ENCODE measurements around the gene ST6GALNAC3.

ST6GALNAC3 gene

DNA sequence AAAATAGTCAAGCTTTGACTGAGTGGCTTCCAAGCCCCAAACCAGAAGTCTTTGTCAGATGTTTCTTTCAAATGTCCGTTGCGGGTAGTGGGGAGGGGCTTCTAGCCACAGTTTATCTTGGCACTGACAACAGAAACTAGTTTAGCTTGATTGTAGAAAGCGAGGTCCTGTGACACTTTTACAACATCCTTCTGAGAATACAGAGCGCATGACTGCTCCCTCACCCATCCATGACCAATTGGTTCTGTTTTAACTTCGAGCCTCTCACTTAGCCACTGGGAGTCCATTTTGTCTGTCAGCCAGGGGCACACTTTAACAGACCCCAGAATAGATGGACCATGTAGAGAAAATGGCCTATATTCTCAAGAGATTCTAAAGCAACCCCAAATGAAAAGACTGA lies 593.5 kb downstream of the ST6GALNAC3 start:
- no peak for DNase-seq

DNA sequence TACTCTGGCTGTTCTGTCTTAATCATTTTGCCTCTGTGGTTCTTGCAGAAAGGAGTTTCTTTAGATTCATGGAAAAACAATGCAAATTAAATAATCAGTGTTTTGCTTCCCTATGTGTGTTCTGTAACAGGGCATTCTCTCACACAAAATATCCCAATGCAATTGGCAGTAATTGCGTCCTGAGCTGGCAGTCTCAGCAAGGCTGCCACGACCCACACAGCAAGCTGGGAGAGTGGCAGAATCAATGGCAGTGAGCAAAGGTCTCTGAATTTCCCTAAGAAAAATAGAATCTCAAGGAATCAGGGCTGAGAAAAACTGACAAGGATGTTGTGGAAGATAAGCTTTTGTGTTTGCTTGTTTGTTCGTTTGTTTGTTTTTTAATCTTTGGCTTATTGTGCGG lies 594.6 kb downstream of the ST6GALNAC3 start:
- DNase-seq = no peak

DNA sequence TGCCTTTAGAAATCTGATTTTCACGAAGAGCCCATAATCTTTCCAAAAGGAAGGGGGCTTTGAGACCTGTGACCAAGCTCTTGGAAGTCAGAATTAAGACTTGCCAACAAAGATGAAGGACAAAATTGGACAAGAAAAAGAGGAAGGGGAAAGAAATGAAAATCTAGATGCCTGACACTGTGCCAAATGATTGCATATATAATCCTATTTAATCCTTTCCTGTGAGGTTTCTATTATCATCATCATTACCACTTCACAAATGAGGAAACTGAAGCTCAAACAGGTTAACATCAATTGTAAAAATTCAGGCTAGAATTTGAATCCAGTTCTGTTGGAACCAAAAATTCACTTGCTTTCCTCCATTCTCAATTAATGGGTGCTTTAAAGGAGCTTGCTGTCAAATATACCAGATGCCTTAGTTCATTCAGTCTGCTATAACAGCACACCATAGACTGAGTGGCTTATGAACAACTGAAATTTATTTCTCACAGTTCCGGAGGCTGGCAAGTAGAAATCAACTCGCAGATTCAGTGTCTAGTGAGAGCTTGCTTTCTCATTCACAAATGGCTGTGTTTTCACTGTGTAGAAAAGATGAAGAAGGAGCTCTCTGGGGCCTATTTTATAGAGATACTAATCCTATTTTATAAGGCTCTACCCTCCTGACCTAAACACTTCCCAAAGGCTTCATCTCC lies 595.2 kb downstream of the ST6GALNAC3 start:
- DNase-seq = no peak

DNA sequence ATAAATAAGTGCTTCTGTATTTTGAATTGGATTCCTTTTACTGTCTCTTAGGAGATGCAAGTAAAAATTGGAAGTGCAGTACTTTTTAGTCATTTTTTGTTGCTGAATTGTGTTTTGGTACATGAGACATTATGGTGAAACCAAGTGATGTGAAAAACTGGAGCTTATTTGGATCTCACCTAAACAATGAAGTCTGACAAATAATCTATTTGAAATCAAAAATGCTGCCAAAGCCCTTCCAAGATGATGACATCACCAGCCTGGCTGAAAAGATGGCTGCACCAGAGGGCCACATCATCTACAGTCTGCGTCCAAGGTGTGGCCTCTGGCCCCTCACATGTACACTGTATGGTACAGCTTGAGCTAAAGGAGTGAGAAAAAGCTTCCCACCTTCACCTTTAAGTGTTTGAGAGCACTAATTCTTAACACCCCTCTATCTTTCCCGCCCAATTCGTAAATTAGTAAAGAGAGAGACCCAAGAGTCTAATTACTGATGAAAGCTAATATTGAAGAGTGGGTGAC lies 600.2 kb downstream of the ST6GALNAC3 start:
- DNase-seq = no peak

DNA sequence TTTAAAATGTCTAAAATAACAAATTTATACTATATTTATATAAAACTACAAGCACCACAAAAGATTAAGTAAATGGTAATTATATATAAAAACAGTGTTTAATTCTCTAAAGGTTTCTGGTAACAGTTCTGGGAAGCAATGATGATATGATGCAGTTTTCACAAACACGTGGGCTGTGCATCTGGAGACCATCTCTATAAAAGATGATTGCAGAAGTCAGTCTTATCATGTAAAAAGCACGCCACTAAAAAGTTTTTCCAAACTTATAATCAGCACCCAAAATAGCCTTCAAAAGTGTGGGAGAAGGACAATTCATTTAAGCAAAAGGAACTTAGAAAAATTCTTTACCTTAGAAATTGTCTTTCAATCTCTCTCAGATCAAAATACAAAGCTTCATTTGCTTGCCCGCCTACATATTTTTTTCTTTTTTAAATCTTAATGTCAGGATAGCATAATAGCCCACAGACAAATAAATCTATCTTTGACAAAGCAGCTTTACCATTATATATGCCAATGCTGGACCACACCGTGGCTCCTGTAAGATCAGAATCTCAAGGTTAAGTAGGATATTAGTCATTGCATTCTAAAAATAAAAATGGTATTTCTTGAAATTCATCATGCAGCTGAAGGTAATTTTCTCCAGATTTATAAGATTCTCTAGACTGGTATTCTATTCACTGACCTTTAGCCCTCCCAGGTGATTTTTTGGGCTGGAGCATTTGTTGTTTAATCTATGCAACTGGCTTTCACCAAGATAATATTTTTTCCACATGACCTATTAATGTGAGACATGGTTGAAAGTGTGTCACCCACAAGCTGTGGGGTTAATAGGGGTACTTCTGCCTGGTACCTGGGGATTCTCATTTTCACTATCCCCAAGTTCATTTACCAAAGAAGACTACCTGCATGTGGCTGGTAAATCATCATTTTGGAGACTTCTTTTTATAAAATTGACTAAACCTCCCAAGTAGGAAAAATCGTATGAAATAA lies 603.2 kb downstream of the ST6GALNAC3 start:
- DNase-seq = no peak

DNA sequence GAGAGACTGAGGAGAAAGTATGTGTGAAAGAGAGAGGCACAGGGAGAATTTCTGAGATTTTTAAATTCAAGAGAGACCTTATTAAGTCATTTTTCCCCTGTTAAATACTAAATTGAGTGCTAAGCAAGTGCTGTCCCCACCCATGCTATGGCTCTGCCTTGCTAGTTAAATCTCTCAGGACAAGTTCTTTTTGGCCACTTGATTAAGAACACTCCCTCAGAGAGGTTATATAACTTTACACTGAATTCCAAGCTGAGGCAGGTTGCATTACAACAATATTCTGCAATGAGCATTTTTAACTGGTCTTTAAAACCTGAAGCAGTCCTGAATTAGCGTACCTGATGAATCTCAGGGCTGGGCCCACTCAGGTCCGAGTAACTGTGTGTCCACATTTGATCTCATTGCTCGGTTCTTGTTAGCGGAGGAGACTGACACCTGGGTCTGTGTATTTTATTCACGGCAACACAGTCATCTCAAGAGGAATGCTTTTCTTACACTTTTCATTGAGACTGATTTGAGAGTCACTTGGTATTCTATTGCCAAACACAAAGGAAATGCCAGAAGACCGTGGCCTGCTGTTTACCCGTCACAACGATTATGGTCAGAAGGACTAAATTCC lies 605.1 kb downstream of the ST6GALNAC3 start:
- no peak for DNase-seq

DNA sequence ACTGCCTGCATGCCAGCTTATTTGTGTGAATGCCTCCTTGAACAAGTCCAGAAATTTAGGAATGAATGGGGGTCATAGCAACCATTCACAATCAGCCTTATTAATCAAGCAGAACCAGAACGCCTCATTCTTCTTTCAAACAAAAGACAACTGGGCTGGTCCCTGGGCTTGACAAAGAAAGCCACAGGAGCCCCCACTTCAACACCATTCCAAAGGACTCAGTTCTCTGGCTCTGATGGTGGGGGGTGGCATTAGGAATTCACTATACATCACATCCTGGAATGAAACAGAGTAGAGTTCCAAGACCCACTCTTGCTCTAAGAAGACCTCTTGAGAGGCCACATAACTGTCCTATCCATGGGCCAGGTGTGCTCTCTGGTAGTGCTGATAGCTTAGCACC lies 606.1 kb downstream of the ST6GALNAC3 start:
- no peak for DNase-seq

DNA sequence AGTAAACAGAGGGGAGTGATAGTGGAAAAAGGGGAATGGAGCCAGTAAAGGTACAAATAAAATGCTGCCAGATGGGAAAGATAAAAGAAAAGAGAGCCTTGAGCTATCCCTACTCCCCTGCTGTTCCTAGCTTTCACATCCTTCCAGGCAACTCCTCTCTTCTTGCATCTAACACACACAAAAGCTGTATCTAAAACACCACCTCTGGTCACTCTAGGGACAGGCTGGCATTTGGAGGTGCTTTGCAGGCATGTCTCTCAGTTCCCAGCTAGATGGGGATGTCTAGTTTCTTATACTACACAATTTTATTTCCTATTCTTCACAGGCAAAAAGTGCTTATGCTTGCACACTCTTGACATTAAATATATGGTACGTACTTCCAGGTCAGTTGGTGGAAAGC lies 607.6 kb downstream of the ST6GALNAC3 start:
- DNase-seq = no peak

All from CD4-positive, alpha-beta T cell treated with Interleukin-4 for 1 hour (primary cell).